NCI-H226 (cell line): Measurements from ENCODE around the gene HOXB13.

ENCODE experiments used
- DNase-seq: peaks from one replicate; pipeline ENCODE4 v3.0.0-alpha.2; 2015

The HOXB13 gene

DNA sequence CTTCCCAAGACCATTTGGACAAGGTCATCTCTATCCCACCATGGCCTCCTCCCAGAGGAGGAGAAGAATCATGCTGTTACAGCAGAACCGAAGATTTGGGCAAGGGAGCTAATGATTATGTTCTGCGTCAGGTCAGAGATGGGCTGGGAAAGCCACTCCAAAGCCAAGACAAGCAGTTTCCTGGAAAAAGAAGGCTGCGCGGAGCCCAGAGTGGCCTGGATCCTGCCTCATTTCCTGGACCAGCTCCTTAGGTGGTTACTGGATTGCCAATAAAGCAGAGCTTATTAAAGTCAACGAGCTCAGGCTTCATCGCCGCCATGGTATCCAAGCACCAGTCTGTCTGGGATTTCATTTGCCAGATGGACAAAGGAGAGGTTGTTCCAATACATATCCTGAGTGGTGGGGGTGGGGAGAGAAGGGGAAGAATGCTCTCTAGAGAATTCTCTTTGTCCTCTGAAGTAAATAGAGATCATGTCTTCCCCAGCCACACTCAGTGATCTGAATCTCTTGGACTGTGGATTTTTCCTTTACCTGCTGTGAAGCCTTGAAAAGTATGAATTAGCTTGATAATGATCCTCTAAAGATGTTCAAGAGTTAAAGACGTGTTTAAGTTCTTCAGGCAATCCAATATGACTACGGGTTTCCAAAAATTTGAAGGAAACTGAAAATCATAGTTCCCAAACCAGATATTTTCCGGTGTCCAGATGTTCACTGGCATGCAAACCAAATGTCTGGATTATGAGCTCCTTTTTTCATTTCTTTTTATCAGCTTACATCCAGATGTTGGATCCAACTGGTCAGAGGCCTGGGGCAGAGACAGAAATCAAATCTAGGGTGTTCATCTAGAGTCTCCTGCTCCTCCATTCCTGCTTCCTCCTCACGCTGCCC lies 23.9 kb downstream of the HOXB13 start:
- DNase-seq, result no peak

- DNase-seq, result no peak
Observed at GRCh38 chr17:48701864-48702532, 26.6 kb downstream of the HOXB13 start.

DNA sequence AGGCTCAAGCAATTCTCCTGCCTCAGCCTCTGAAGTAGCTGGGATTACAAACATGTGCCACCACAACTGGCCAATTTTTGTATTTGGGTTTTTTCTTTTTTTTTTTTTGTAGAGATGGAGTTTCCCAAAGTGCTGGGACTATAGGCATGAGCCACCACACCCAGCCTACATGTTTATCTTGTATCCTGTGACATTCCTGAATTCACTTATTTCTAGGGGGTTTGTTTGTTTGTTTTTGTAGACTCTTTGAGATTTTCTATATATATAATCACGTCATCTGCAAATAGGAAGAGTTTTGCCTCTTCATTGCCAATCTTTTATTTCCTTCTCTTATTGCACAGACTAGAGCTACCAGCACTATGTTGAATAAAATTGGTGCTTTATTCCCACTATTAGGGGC lies 35.4 kb downstream of the HOXB13 start:
- DNase-seq, result no peak

DNA sequence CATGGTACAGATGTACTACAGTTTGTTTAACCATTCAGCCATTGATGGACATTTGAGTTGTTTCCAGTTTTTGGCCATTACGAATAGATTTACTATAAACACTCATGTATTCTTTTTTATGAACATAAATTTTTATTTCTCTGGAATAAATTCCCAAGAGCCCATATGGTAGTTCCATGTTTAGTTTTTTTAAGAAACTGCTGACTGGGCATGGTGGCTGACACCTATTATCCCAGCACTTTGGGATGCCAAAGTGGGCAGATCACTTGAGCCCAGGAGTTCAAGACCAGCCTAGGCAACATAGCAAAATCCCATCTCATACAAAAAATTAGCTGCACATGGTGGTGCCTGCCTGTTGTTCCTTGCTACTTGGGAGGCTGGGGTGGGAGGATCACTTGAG lies 36.5 kb downstream of the HOXB13 start:
- DNase-seq, result no peak

GRCh38 chr17:48690655-48691054 lies 37.9 kb downstream of the HOXB13 start:
- no peak for DNase-seq

DNA sequence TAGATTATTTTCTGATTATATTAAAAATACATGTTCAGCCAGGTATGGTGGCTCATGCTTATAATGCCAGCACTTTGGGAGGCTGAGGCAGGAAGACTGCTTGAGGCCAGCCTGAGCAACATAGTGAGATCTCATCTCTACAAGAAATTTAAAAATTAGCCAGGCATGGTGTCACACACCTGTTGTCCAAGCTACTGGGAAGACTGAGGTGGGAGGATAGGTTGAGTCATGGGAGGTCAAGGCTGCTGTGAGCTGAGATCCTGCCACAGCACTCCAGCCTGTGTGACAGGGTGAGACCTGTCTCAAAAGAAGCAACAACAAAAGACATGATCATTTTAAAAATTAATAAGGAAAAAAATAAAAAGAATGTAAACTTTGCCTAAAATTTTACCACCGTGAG lies 46.9 kb downstream of the HOXB13 start:
- no peak for DNase-seq

- no peak for DNase-seq
Observed at GRCh38 chr17:48679385-48680096, 49.0 kb downstream of the HOXB13 start.

DNA sequence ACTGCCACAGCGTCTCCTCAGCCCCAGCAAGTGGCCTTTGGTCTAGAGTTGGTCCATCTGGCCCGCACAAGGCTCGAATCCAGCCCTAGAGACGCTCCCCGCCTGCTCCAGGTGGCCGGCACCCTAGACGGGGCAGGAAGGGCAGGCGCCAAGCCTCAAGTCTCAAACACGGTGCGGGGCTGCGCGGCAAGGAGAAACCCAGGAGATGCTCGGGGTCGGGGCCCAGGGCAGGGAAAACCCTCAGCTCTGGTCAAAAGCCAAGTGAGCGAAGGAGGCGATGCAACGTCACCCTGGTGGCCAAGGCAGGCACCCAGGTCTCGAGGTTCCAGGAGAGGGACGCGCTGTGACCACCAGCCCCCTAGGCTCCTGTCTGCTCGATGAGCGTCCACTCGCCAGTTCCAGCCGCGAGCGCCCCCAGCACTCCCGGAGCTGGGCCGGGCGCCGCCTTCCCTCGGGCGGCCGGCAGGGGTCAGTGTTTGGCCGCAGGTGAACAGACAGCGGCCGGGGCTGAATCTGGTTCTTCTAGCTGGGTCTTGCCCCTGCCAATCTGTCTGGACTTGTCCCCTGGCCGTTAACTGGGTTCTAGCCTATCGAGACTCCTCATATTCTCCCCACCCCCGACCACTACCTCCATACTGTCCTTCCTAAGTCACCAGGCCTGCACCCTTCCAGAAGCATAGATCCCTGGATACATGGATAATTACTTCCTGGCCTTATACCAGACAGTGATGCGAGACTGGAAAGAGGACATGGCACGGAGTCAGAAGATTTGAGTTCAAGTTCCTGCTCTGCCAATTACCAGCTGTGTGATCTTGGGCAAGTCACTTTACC lies 50.2 kb downstream of the HOXB13 start:
- peak; percentile 53 for DNase-seq

DNA sequence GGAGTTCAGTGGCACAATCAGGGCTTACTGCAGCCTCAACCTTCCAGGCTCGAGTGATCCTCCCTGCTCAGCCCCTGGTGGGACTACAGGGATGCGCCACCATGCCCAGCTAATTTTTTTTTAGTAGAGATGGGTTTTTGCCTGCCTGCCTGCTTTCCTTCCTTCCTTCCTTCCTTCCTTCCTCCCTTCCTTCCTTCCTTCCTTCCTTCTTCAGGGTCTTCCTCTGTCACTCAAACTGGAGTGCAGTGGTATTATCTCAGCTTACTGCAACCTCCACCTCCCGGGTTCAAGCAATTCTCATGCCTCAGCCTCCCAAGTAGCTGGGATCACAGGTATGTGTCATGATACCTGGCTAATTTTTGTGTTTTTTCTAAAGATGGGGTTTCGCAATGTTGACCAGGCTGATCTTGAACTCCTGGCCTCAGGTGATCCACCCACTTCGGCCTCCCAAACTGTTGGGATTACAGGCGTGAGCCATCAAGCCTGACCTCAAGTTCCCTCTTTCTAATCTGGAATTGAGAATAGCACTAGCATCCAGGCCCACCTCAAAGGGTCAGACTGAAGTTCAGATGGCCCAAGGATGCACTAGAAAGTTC lies 51.5 kb downstream of the HOXB13 start:
- no peak for DNase-seq
